GM12801 (cell line): ENCODE data around the gene BICDL2.

Experiments used
- TF ChIP-seq, protein P1 (sequence below): IDR thresholded peaks from one replicate; pipeline ENCODE4 v1.5.1; 2011; ENCODE audit warnings: control low read depth; ENCODE audit not compliant: insufficient read length; ENCODE audit errors: extremely low read depth

BICDL2 gene

DNA sequence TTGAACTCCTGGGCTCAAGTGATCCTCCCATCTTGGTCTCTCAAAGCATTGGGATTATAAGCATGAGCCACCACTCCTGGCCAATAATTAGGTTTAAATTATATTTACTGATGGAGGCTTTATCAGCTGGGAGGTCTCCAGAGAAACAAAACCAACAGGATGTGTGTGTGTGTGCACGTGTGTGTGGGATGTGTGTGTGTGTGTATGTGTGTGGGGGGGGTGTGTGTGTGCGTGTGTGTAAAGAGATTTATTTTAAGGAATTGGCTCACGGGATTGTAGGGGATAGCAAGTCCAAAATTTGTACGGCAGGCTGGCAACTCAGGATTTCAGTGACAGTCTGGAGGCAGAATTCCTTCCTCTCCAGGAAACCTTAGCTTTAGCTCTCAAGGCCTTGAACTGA is 14.3 kb upstream of the BICDL2 start:
- TF ChIP-seq, protein P1, sequence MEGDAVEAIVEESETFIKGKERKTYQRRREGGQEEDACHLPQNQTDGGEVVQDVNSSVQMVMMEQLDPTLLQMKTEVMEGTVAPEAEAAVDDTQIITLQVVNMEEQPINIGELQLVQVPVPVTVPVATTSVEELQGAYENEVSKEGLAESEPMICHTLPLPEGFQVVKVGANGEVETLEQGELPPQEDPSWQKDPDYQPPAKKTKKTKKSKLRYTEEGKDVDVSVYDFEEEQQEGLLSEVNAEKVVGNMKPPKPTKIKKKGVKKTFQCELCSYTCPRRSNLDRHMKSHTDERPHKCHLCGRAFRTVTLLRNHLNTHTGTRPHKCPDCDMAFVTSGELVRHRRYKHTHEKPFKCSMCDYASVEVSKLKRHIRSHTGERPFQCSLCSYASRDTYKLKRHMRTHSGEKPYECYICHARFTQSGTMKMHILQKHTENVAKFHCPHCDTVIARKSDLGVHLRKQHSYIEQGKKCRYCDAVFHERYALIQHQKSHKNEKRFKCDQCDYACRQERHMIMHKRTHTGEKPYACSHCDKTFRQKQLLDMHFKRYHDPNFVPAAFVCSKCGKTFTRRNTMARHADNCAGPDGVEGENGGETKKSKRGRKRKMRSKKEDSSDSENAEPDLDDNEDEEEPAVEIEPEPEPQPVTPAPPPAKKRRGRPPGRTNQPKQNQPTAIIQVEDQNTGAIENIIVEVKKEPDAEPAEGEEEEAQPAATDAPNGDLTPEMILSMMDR, result no peak

DNA sequence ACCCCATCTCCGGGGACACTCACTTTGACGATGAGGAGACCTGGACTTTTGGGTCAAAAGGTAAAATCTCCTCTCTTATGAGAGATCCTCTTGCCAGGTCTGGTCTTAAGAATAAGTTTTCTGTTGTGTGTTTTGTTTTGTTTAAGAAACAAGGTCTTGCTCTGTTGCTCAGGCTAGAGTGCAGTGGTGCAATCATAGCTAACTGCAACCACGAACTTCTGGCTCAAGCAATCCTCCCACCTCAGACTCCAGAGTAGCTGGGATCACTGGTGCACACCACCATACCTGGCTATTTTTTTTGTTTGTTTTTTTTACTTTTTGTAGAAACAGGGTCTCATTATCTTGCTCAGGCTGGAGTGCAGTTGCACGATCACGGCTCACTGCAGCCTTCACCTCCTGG is 13.7 kb upstream of the BICDL2 start:
- TF ChIP-seq, protein P1, result no peak

DNA sequence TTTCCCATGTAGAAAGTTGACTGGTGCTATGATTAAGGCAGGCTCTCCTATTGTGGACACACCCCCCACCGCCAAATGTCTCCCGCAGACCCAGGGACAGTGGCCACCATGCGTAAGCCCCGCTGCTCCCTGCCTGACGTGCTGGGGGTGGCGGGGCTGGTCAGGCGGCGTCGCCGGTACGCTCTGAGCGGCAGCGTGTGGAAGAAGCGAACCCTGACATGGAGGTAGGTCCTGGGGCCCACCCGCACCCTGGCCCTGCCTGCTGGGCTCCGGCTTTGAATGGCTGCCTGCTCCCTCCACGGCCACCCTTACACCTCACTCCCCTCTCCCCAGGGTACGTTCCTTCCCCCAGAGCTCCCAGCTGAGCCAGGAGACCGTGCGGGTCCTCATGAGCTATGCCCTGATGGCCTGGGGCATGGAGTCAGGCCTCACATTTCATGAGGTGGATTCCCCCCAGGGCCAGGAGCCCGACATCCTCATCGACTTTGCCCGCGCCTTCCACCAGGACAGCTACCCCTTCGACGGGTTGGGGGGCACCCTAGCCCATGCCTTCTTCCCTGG is 13.3 kb upstream of the BICDL2 start:
- TF ChIP-seq, protein P1, result no peak

DNA sequence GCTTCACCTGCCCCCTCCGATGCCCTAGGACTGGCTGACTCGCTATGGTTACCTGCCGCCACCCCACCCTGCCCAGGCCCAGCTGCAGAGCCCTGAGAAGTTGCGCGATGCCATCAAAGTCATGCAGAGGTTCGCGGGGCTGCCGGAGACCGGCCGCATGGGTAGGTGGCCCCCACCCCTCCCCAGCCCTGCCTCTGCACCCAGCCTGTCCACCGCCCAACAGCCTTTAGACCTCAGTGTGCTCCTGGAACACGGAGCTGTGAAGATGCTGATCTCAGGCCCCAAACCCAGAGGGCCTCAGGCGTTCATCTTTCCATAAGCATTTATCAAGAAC is 10.6 kb upstream of the BICDL2 start:
- TF ChIP-seq, protein P1, result no peak

DNA sequence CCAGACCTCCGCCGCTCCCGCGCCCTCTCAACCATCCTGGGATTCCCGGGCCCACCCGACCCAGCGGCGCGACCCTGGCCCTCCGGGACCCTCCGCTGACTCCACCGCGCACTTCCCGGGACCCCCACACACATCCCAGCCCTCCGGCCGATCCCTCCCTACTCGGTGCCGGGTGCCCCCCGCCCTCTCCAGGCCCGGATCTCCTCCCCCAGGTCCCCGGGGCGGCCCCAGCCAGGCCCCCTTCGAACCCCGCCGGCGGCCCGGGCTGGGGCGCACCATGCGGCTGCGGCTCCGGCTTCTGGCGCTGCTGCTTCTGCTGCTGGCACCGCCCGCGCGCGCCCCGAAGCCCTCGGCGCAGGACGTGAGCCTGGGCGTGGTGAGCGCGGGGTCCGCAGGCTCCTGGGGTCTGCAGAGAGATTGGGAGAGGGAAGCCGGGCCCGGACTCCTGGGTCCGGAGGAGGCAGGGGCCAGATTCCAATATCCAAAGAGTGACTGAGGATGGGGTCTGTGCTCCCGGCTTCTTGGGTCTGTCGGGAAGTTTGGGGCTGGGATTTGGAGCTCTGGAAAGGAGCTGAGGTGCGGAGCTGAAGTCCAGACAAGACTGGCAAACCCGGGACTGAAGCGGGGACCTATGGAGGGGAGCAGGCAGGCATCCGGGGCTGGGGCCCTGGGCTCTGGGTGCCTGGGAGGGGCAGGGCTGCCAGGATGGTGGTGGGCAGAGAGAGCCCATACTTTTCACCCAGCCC is 10.1 kb upstream of the BICDL2 start:
- TF ChIP-seq, protein P1, result no peak

DNA sequence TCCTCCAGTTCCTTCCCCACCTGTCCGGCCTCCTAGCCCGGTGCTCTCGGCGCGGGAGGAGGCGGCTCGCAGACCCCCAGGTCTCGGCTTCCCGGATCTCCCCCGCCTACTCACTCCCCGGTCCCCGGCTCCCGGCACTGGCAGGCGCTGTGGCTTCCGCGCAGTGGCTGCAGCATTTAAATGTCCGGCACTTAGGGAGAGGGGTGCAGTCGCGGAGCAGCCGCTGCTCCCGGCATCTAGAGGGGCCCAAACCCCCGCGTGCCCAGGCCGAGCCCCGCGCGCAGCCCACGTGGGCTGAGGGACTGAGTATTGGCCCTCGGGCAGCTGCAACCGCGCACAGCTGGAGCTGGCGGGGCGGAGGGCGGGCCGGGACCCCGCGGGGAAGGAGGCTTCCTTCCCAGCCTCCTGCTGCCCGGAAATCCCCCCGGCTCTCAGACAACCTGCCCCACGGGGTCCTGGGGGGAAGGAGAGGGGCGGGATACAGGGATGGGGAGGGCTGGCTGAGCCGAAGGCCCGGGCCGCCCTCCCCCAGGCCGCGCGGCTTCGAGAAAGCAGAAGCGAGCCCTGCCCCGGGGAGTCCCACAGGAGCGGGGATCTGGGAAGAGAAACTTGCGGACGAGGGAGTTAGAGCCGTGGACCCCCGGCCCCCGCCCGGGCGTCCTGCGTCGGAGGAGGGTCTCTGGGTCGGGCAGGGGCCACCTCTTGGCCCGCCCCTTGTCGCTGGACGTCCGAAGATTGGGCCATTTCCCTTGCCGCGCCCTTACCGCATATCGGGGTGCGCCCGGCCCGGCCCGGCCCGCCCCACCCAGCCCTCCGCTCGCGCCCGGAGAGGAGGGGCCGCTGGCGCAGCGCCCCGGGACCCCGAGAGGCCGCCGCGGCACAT is 9.3 kb upstream of the BICDL2 start, which contains the start of gene MMP25:
TSS of gene MMP25 (plus strand) at position 804 of the 883 bp plus-strand sequence. CDS start 357 bp downstream, outside the sequence.
- TF ChIP-seq, protein P1, result no peak

DNA sequence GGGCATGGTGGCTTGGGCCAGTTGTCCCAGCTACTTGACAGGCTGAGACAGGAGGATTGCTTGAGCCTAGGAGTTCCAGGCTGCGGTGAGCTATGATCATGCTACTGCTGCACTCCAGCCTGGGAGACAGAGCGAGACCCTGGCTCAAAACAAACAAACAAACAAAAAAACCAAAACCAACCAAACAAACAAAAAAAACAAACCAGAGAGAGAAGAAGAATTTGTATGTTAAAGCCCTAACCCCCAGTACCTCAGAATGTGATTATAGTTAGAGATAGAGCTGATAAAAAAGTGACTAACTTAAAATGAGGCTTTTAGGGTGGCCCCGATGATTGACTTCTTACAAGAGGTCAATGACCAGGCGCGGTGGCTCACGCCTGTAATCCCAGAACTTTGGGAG is 8.0 kb upstream of the BICDL2 start:
- TF ChIP-seq, protein P1, result no peak
